Measurements from ENCODE around the gene HDAC2.

HDAC2 gene

DNA sequence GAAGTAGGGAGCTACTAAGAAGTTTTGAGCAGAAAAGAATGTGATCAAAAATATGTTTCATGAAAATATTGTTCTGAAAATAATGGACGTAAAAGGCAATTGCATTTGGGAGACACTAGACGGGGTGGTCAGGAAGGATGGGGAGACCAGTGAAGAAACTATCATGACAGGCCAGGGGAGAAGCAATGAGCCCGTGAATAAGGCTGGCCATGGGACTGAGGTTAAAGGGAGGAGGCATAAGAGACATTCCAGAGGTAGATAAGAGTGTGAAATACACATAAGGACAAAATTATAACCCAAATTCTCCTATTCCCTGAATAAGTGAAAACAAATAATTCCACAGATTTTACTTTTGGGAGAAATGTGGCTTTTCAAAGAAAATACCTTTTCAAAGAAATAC is 62.1 kb downstream of the HDAC2 start:
- Histone ChIP-seq H3K27me3 (replicated peaks; ENCODE audit: control insufficient read depth, insufficient read depth, low read length) (no peaks in the 10 kb centered on the region), H3K36me3 (ENCODE audit: control insufficient read depth, insufficient read depth, low read length) (no peaks in the 10 kb centered on the region), H3K4me3 (replicated peaks; ENCODE audit: low read depth, low read length) (no peak overlapping the region)
- no peak for DNase-seq (ENCODE audit: extremely low read depth, insufficient read length)
- TF ChIP-seq, protein P1, sequence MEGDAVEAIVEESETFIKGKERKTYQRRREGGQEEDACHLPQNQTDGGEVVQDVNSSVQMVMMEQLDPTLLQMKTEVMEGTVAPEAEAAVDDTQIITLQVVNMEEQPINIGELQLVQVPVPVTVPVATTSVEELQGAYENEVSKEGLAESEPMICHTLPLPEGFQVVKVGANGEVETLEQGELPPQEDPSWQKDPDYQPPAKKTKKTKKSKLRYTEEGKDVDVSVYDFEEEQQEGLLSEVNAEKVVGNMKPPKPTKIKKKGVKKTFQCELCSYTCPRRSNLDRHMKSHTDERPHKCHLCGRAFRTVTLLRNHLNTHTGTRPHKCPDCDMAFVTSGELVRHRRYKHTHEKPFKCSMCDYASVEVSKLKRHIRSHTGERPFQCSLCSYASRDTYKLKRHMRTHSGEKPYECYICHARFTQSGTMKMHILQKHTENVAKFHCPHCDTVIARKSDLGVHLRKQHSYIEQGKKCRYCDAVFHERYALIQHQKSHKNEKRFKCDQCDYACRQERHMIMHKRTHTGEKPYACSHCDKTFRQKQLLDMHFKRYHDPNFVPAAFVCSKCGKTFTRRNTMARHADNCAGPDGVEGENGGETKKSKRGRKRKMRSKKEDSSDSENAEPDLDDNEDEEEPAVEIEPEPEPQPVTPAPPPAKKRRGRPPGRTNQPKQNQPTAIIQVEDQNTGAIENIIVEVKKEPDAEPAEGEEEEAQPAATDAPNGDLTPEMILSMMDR (IDR thresholded peaks at IDR 0.05; ENCODE audit: insufficient read depth, low read length, poor library complexity, severe bottlenecking), result no peak

DNA sequence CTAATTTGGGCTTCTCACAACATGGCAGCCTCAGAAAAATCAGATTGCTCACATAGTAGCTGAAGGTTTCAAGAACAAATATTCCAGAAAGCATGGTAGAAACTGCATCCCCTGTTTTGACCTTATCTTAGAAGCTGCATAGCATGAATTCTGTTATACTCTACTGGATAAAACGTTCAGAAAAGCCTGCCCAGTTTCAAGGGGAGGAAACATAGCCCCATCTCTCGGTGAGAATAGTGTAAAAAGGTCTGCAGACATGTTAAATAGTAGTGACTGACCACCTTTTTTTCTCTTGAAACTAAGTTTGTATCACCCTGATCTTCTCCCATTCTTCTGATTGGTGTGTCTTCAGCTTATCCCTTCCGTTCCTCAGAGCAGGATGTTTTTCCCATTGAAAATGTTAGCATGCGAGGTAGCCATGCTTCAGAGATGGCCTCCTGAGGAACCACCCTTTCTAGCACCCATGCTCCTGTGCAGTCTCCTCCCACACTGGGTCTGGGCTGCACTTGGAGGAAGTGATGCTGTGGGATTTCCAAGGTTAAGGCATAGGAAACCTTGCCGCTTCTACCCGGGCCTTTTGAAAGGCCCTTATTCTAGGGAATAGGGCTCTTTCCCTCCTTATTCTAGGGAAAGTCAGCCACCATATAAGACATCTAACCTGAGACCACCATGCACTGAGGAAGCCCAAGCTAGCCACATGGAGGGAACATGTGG is 63.7 kb downstream of the HDAC2 start:
- Histone ChIP-seq H3K36me3 (ENCODE audit: control insufficient read depth, insufficient read depth, low read length) (no peaks in the 10 kb centered on the region), H3K4me3 (replicated peaks; ENCODE audit: low read depth, low read length) (no peak overlapping the region), H3K27me3 (replicated peaks; ENCODE audit: control insufficient read depth, insufficient read depth, low read length) (no peaks in the 10 kb centered on the region)
- DNase-seq (ENCODE audit: extremely low read depth, insufficient read length), result no peak
- TF ChIP-seq, protein P1 (IDR thresholded peaks at IDR 0.05; ENCODE audit: insufficient read depth, low read length, poor library complexity, severe bottlenecking), result no peak

DNA sequence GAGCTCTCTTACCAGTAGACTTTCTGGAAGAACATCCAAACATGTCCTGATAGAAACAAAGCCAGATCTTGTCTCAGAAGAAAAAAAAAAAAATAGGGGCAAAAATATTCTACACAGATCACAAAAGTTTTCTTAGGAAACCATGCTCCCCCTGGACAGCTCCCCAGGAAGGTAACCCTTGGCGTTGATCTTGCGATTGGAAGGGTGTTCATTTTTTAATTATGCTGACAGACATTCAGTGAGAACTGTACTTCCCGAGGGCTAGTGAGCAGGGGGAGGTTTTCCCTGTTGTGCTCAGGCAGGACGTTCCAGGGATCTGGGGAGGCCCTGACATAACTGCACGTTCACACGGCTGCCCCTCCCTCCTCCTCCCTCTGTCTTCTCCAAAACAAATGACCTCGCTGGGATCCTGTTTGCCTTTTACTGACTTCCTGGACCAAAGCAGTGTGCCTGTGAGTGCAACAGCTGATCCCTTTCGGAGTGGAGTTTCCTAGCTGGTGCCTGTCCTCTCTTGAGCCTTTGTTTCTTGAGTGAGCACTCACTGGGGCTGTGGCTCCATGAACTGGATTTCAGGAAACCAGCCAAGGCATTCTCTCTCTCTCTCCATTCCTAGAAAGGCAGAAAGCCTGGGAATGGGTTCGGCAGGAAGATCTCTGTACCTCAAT is 67.2 kb downstream of the HDAC2 start:
- Histone ChIP-seq H3K36me3 (ENCODE audit: control insufficient read depth, insufficient read depth, low read length) (no peaks in the 10 kb centered on the region), H3K4me3 (replicated peaks; ENCODE audit: low read depth, low read length) (no peak overlapping the region), H3K27me3 (replicated peaks; ENCODE audit: control insufficient read depth, insufficient read depth, low read length) (no peaks in the 10 kb centered on the region)
- TF ChIP-seq, protein P1 (IDR thresholded peaks at IDR 0.05; ENCODE audit: insufficient read depth, low read length, poor library complexity, severe bottlenecking), result no peak
- no peak for DNase-seq (ENCODE audit: extremely low read depth, insufficient read length)

DNA sequence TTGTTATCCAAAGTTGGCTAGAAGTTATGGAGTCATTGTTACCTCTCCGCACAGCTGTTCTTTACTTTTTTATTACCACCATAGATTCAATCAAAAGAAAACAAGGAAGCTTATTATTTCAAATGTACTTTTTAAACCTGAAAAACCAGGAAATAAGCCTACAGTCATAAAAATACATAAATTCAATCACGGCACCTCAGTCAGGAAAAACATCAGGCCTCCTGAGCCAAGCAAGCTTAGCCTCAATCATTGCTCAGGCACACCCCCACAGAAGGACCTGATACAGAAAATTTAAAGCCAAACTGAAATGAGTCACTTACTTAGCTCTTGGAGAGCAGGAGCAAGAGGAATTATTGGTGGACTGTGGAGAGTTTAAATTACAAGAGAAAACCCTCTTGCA is 69.5 kb downstream of the HDAC2 start:
- Histone ChIP-seq H3K27me3 (replicated peaks; ENCODE audit: control insufficient read depth, insufficient read depth, low read length) (no peaks in the 10 kb centered on the region), H3K36me3 (ENCODE audit: control insufficient read depth, insufficient read depth, low read length) (no peaks in the 10 kb centered on the region), H3K4me3 (replicated peaks; ENCODE audit: low read depth, low read length) (no peak overlapping the region)
- TF ChIP-seq, protein P1 (IDR thresholded peaks at IDR 0.05; ENCODE audit: insufficient read depth, low read length, poor library complexity, severe bottlenecking), result no peak
- no peak for DNase-seq (ENCODE audit: extremely low read depth, insufficient read length)

DNA sequence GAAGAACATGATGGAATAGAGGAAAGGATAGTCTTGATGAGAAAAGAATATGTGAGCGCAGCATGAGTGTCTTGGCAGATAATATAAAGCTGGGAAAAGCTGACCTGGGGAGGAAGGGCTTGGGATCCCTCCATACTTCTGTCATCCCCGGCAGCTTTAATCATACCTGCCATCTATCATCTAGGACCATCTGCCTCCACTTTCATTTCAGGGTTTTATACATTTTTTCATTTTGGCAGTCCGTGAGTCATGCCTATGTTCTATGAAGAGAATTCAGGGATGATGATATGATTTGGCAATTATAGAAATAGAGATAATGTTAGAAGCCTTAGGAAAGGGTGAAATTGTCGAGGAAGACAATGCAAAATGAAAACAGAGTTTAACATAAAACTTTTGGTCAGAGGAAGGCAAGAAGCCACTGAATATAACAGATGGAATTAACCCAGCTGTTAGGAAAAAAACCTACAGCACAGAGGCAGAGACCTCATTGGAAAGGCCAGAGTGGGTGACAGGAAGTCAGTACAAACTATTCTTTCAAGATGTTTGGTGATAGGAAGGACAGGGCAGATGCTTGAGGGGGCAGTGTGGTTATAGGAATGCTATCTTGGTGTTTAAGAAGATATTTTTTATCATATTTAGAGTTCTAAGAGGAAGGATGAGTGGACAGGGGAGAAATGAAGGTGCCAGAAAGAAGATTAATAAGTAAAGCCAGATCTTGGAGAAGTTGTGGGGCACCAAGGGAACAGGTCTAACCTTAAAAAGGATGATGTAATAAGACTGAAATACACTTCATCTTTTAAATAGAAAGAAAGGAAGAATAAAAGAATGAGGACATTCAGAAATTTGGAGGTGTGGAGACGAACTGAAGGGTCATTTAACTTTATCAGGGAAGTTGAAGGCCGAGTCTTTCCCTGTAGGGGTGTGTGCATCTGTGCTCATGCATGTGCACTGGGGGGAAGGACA is 76.0 kb downstream of the HDAC2 start:
- no peaks in the 10 kb centered on the region for H3K27me3 ChIP-seq (replicated peaks; ENCODE audit: control insufficient read depth, insufficient read depth, low read length)
- H3K4me3 ChIP-seq (replicated peaks; ENCODE audit: low read depth, low read length), result no peak overlapping the region
- no peaks in the 10 kb centered on the region for H3K36me3 ChIP-seq (ENCODE audit: control insufficient read depth, insufficient read depth, low read length)
- no peak for DNase-seq (ENCODE audit: extremely low read depth, insufficient read length)
- TF ChIP-seq, protein P1 (IDR thresholded peaks at IDR 0.05; ENCODE audit: insufficient read depth, low read length, poor library complexity, severe bottlenecking), result no peak
